Muscle layer of colon (tissue), 2 donors: ENCODE data around the gene LCE1C.

Experiments used
- H3K27ac ChIP-seq: one replicate; pipeline ENCODE4 v1.7.0; 2013; ENCODE audit warnings: low read depth, mild to moderate bottlenecking, low read length, moderate library complexity
- H3K27me3 ChIP-seq, 2 donors: one replicate each; pipeline ENCODE4 v1.7.0; 2013; ENCODE audit warnings: low read length in 2 of 2, mild to moderate bottlenecking in 2 of 2; ENCODE audit not compliant: insufficient read depth in 2 of 2, control insufficient read depth in 1 of 2
- H3K36me3 ChIP-seq: one replicate; pipeline ENCODE4 v1.7.0; 2013; ENCODE audit warnings: mild to moderate bottlenecking, low read length; ENCODE audit not compliant: insufficient read depth
- H3K4me1 ChIP-seq: one replicate; pipeline ENCODE4 v1.7.0; 2013; ENCODE audit warnings: mild to moderate bottlenecking, low read length; ENCODE audit not compliant: insufficient read depth
- H3K4me3 ChIP-seq, 2 donors: one replicate each; pipeline ENCODE4 v1.7.0; 2013; ENCODE audit warnings: low read length in 2 of 2, low read depth in 1 of 2, mild to moderate bottlenecking in 1 of 2, moderate library complexity in 1 of 2
- H3K9ac ChIP-seq: one replicate; pipeline ENCODE4 v1.7.0; 2013; ENCODE audit warnings: low read length
- H3K9me3 ChIP-seq: one replicate; pipeline ENCODE4 v1.7.0; 2013; ENCODE audit warnings: mild to moderate bottlenecking, low read length
- donor health status: abdominal sarcoma.
- donor health status: Adenocarcinoma of cecum.

The LCE1C gene

GRCh38 chr1:152795686-152796085 is 10.8 kb downstream of the LCE1C start:
- H3K27ac ChIP-seq, result no peak overlapping the region
- no peaks in the 10 kb centered on the region for H3K9me3 ChIP-seq
- H3K9ac ChIP-seq, result no peak overlapping the region
- H3K36me3 ChIP-seq, result no peaks in the 10 kb centered on the region
- no peaks in the 10 kb centered on the region for H3K27me3 ChIP-seq
- H3K4me3 ChIP-seq, result no peak overlapping the region
- no peaks in the 10 kb centered on the region for H3K4me1 ChIP-seq

- H3K4me1 ChIP-seq, result no peaks in the 10 kb centered on the region
- H3K9ac ChIP-seq, result no peak within 1 kb of the TSS
- no peak within 1 kb of the TSS for H3K4me3 ChIP-seq
- H3K36me3 ChIP-seq, result no peaks in the 10 kb centered on the region
- H3K27me3 ChIP-seq, result no peaks in the 10 kb centered on the region
- H3K9me3 ChIP-seq, result no peaks in the 10 kb centered on the region
- H3K27ac ChIP-seq, result no peak within 1 kb of the TSS
Observed at GRCh38 chr1:152786077-152786476, 20.4 kb downstream of the LCE1C start, which contains the start of gene LCE1E. Gene LCE1E (plus strand): TSS chr1:152786257. CDS start chr1:152787300, 1,043 bp downstream.

GRCh38 chr1:152783095-152783494 is 23.4 kb downstream of the LCE1C start:
- Histone ChIP-seq H3K4me1 (no peaks in the 10 kb centered on the region), H3K9me3 (no peaks in the 10 kb centered on the region), H3K9ac (no peak overlapping the region), H3K4me3 (no peak overlapping the region), H3K36me3 (no peaks in the 10 kb centered on the region), H3K27ac (no peak overlapping the region), H3K27me3 (no peaks in the 10 kb centered on the region)

- Histone ChIP-seq H3K4me3 (no peak overlapping the region), H3K9ac (no peak overlapping the region), H3K9me3 (no peaks in the 10 kb centered on the region), H3K4me1 (no peaks in the 10 kb centered on the region), H3K36me3 (no peaks in the 10 kb centered on the region), H3K27ac (no peak overlapping the region), H3K27me3 (no peaks in the 10 kb centered on the region)
Observed at GRCh38 chr1:152777510-152778137, 28.8 kb downstream of the LCE1C start.

GRCh38 chr1:152776361-152776760 is 30.1 kb downstream of the LCE1C start:
- H3K27ac ChIP-seq, result no peak overlapping the region
- no peaks in the 10 kb centered on the region for H3K9me3 ChIP-seq
- H3K9ac ChIP-seq, result no peak overlapping the region
- no peaks in the 10 kb centered on the region for H3K4me1 ChIP-seq
- H3K27me3 ChIP-seq, result no peaks in the 10 kb centered on the region
- H3K36me3 ChIP-seq, result no peaks in the 10 kb centered on the region
- no peak overlapping the region for H3K4me3 ChIP-seq

GRCh38 chr1:152774875-152775274 is 31.6 kb downstream of the LCE1C start, which contains the start of gene LCE1F:
Gene LCE1F (plus strand): TSS chr1:152775140. CDS start chr1:152776372, 1,232 bp downstream.
- Histone ChIP-seq H3K4me1 (no peaks in the 10 kb centered on the region), H3K27ac (no peak within 1 kb of the TSS), H3K9me3 (no peaks in the 10 kb centered on the region), H3K36me3 (no peaks in the 10 kb centered on the region), H3K4me3 (no peak within 1 kb of the TSS), H3K27me3 (no peaks in the 10 kb centered on the region), H3K9ac (no peak within 1 kb of the TSS)

GRCh38 chr1:152770411-152770810 is 36.0 kb downstream of the LCE1C start:
- Histone ChIP-seq H3K4me1 (no peaks in the 10 kb centered on the region), H3K27ac (no peak overlapping the region), H3K4me3 (no peak overlapping the region), H3K36me3 (no peaks in the 10 kb centered on the region), H3K27me3 (no peaks in the 10 kb centered on the region), H3K9me3 (no peaks in the 10 kb centered on the region), H3K9ac (no peak overlapping the region)

- no peaks in the 10 kb centered on the region for H3K27me3 ChIP-seq
- H3K4me1 ChIP-seq, result no peaks in the 10 kb centered on the region
- no peaks in the 10 kb centered on the region for H3K36me3 ChIP-seq
- no peaks in the 10 kb centered on the region for H3K9me3 ChIP-seq
- no peak overlapping the region for H3K9ac ChIP-seq
- no peak overlapping the region for H3K4me3 ChIP-seq
- H3K27ac ChIP-seq, result no peak overlapping the region
Observed at GRCh38 chr1:152768847-152769533, 37.5 kb downstream of the LCE1C start.

GRCh38 chr1:152761609-152762213 is 44.7 kb downstream of the LCE1C start:
- H3K27me3 ChIP-seq, result no peaks in the 10 kb centered on the region
- no peak overlapping the region for H3K27ac ChIP-seq
- no peak overlapping the region for H3K4me3 ChIP-seq
- no peak overlapping the region for H3K9ac ChIP-seq
- H3K4me1 ChIP-seq, result no peaks in the 10 kb centered on the region
- H3K9me3 ChIP-seq, result no peaks in the 10 kb centered on the region
- H3K36me3 ChIP-seq, result no peaks in the 10 kb centered on the region

GRCh38 chr1:152760551-152761190 is 45.8 kb downstream of the LCE1C start:
- no peaks in the 10 kb centered on the region for H3K36me3 ChIP-seq
- no peak overlapping the region for H3K4me3 ChIP-seq
- H3K9me3 ChIP-seq, result no peaks in the 10 kb centered on the region
- H3K27me3 ChIP-seq, result no peaks in the 10 kb centered on the region
- no peaks in the 10 kb centered on the region for H3K4me1 ChIP-seq
- H3K9ac ChIP-seq, result no peak overlapping the region
- H3K27ac ChIP-seq, result no peak overlapping the region

- no peak overlapping the region for H3K27ac ChIP-seq
- H3K9ac ChIP-seq, result no peak overlapping the region
- H3K36me3 ChIP-seq, result no peaks in the 10 kb centered on the region
- no peaks in the 10 kb centered on the region for H3K9me3 ChIP-seq
- no peaks in the 10 kb centered on the region for H3K4me1 ChIP-seq
- H3K27me3 ChIP-seq, result no peaks in the 10 kb centered on the region
- H3K4me3 ChIP-seq, result no peak overlapping the region
Observed at GRCh38 chr1:152759453-152760173, 46.8 kb downstream of the LCE1C start.
